EL (cell line): ENCODE data around the gene ABCD1.
"Not testable (repeated sequence)": the region's sequence is repeated elsewhere in the genome, so short reads cannot be mapped to it uniquely, and the experiment has no call there.

ENCODE experiments used
- DNase-seq: peaks from one replicate; pipeline ENCODE4 v3.0.0-alpha.2; 2016

The ABCD1 gene

DNA sequence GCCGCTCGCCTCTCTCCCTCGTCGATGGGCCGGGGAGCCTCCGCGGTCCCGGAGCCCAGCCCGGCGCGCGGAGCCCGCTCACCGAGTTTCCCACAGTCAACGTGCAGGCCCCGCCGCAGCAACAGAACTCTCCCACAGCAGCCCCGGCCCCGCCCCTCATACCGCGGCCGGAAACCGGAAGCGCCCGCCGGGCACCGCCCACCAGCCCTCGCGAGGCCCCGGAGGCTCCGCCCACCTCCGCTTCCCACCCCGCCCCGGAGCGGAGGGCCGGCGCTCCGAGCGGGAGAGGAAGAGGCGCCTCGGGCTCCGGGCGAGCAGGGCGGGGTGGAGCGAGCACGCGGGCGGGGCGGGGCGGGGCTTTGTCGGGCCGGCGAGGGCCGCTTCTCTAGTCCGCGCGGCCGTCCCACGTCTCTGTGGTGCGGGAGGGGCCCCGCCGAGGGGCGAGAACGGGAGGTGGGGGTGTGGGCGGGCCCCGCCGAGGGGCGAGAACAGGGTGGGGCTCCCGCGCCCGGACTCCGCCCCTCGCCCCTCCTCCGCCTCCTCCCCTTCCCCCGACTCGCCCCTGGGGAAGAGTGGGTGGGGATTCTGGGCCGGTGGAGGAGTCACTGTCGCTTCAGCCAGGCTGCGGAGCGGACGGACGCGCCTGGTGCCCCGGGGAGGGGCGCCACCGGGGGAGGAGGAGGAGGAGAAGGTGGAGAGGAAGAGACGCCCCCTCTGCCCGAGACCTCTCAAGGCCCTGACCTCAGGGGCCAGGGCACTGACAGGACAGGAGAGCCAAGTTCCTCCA, at the start of gene ABCD1, which contains the start of gene BCAP31:
Gene ABCD1 (plus strand): TSS at position 605 of the 787 bp plus-strand sequence. CDS start 411 bp downstream, outside the sequence.
Gene BCAP31 (minus strand): TSS at position 136 of the 787 bp plus-strand sequence. CDS start 1,143 bp downstream, outside the sequence.
- DNase-seq: peak; percentile 88

DNA sequence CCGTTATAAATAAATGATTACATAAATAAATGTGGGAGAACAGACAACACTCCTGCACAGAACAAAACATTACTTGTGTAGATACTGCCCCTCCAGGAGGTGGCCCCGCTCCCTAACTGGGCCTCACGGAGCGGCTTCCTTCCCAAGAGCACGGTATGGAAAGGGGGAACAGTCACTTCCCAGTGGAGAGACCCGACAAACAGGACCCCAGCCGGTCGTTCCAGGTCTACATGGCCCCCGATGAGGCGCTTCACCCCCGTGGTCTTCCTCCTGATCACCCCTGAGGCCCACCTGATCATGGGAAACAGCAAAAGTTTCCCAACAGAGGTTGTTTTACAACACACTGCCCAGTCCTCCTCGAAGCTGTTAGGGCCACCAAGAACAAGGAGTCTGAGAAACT, 43.5 kb upstream of the ABCD1 start:
- no peak for DNase-seq

DNA sequence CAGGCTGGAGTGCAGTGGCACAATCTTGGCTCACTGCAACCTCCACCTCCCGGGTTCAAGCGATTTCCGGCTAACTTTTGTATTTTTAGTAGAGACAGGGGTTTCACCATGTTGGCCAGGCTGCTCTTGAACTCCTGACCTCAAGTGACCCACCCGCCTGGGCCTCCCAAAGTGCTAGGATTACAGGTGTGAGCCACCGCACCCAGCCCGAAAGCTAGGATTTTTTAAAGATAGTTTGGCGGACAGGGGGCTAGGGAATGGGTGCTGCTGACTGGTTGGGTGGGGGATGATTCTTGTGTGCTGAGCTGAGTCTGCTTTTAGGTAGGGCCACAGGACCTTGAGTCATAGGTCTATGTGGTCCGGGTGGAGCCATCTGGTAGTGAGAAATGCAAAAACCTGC, 41.2 kb upstream of the ABCD1 start:
- DNase-seq: not testable (repeated sequence)

DNA sequence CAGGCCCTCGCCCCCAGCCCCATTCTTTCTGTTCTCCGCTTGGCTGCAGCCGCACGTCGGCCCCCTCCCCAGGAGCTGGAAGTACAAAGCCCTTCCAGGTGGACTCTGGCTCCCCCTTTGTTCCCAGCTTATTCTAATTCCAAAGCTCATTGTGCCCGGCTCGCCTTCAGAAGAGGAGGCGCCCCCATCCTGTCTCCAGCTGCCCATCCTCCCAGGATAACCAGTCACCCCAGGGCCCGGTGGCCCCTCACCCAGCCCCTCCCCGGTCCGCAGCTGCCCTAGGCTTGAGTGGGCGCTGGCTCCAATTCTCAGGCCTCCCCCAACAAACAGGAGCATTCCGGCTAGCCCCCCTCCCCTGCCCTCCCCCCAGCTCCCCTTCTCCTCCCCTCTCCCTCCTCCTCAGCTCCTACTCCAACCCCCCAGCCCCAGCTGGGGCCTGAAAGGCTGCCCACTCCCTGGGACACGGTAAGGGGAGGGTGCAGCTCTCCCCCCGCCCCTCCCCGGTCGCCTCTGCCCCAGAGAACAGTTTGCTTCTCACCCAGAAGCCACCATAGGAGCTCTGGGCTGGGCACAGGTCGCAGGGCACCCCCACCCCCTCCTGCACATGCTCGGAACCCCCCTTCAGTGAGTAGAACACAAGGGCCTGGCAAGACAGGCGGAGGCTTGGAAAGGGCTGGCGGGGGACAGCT, 40.0 kb upstream of the ABCD1 start:
- no peak for DNase-seq

DNA sequence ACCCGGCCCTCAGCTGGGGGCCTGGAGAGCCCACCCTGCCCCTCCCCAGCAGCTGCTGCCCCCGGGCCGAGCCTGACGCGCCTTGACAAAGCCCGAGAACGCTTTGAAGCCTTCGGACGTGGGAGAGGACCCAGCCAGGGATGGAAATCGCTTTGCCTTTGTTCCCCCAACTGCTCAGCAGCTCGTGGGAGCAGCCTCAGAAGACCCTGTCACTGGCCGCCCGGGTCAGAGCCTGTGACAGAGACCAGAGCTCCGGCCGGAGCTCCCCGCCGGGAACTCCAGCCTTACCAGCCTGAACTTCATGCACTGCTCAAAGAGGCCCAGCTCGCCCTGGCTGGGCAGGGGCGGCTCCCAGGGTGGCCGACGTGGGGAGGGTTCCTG, 39.5 kb upstream of the ABCD1 start:
- DNase-seq: no peak

DNA sequence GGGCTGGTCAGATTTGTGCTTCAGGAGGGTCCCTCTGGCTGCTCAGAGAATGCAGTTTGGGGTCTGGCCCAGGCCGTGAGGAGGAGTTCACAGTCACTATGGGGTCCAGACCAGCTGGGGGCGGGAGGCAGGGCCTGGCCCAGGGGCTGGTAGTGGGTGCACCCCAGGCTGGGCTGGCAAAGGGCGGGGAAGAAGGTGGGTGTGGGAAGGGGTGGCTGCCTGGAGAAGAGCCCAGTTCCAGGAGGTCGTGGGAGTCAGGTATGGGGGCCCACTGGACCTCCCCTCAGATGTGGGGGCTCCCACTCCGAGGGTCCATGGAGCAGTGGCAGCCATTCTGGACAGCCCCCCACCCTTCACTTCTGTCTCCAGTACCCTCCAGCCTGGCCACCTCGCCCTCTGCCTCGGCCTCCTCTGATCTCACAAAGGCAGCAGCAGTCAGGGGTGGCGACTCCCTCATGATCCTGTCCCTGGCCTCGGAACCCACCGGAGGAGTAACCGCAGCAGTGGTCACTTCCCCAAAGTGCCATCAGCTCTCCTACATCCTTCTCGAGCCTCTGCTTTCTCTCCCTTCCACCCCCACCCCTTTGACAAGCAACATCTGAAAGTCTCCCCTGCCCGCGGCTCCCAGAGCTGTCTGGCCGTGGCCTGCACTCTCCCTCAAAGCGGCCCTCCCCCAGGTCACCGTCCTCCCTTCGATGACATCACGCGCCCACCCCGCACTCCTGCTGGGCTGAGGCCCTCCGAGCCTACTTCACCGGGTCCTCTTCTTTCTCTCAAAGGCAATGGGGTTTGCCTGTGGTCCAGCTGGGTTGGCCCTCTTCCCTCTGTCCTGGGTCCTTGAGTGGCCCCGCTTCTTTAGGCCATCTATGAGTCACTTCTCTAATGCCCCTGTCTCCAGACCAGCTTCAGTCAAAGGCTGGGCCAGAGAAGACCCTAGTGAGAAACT, 38.6 kb upstream of the ABCD1 start:
- DNase-seq: no peak

DNA sequence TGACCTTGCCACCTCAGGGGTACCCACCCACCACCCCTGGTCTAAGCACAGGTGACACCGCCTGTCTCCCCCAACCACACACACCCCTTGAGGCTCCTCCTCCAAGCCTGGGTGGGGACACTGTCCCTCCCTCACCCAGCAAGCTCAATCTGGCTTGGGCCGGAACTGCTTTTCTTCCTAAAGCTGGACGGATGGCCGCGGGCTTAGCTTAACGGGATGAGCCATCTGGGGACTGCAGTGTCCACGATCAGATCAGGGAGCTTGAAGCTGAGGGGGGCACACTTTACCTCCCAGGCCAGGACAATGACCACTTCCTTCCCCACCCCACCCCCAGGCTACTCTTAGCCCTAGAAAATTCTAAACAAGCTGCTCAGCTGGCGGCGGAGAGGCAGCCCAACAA, 37.9 kb upstream of the ABCD1 start:
- DNase-seq: no peak

DNA sequence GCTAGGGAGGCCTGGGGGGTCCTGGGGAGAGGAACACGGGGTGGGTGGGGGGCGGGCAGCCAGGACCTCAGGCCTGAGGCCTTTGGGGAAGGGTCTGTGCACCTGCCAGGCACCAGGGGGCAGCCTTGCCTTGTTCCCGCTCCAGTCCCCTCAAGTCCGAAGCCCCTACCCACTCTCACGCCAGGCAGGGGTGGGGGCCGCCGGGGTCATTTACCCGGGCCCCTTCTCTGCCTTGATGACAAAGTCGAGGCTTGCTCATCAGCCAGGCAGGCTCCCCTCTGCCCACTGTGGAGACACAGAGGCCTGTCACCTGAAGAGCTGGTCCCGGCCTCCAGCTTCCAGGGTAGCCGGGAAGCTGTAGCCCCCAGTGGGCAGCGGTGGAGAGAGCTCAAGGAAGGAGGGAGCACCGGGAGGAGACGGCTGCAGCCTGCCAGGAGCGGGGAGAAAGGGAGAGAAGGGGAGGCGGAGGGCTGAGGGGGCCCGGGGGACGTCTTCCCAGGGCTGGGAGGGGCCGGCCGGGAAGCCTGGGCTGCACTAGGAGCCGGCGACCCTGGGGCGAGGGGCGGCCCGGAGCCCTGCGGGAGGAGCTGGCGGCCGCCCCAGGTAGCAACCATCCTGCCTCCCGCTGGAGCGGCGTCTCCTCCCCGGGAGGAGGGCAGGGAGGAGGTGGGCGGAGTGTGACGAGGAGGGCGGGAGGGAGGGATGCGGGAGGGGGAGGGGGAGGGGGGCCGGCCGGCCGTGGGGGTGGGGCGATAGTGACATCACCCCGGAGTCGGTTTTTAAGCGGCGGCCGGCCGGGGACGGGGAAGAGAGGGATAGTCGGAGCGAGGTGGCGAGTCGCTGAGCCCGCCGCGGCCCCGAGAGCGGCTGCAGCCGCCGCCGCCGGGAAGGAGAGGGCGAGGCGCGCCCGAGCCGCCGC, 37.3 kb upstream of the ABCD1 start, which contains the start of gene SLC6A8:
Gene SLC6A8 (plus strand): TSS at position 806 of the 919 bp plus-strand sequence. CDS start 649 bp downstream, outside the sequence.
- DNase-seq: peak; percentile 69

DNA sequence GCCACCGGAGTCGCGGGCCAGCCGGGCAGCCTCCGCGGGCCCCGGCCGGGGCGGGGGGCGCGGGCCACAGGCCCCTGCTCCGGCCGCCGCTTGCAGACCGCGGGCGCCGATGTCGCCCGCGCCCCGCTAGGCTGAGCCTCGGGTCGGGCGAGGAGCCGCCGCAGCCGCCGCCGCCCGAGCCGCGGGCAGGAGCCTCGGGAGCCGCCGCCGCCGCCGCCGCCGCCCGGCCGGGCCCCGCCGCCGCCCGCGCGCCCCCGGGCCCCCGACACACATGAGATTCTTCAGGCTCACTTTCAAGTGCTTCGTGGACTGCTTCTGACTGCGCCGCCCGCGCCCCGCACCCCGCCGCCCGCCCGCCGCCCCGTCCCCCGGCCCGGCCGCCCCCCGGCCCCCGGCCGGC, 36.6 kb upstream of the ABCD1 start:
- no peak for DNase-seq

DNA sequence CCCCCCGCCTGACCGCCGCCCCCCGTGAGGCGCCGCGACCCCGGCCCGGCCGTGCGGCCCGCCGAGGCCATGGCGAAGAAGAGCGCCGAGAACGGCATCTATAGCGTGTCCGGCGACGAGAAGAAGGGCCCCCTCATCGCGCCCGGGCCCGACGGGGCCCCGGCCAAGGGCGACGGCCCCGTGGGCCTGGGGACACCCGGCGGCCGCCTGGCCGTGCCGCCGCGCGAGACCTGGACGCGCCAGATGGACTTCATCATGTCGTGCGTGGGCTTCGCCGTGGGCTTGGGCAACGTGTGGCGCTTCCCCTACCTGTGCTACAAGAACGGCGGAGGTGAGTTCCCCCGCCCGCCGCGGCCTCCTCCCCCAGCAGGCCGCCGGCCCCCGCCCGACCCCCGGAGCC, 36.1 kb upstream of the ABCD1 start:
- no peak for DNase-seq

DNA sequence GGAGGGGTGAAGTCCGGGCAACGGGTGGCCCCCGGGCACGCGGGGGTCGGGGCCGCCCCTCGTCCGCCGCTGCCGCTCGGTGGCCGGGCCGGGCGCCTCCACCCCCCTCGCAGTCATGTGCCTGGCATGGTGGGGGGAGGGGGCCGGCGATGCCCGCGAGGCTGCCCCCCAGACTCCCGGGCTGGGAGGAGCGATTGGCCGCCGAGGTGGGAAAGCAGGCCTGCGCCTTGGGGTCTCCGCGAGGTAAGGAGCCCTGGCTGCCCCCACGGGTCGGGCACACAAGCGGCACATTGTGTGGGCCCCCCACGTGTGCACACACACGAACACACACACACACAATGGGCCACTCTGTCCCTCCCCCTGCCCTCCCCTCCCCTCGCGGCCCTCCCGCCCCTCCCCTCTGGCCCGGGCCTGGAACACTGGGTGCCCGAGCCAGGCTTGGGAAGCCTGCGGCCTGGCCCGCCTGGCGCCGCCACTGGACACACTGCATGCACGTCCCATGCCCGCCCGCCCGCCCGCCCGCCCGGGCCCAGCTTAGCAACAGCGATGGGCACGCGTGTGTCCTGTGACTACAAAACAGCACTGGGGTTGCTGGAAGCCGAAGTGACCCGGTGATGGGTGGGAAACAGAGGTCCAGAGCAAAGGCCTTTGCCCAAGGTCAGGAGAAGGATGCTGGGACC, 35.6 kb upstream of the ABCD1 start:
- peak; percentile 43 for DNase-seq

DNA sequence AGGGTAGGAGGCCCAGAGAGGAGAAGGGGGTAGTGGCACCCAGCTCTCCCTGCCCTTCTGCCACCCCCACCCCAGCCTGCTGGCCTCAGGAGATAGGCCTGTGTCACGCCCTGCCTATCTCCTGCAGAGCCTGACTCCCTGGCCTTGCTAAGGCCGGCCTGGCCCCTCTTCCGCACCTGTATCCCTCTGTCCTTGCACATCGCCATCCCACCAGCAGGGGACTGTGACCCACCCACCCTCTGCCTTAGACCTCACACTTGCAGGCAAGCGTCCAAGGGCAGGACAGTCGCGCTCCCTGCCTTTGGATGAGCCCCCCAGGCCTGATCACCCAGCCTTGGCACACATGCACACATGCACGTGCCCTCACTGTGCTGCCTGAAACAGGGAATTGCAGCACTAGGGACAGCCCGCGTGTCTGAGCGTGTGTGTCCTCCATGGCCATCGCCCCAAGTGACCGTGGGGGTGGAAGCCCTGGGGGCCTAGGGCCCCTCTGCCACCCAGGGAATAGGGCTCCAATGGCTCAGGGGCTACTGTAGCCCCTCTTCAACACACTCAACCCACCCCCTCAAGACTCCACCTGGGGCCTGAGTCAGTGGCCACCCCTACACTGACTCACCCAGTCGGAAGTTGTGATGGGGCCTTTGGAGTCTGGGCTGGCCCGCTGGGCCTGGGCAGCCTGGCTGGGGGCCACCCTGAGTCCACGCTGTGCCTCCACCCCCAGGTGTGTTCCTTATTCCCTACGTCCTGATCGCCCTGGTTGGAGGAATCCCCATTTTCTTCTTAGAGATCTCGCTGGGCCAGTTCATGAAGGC, 34.8 kb upstream of the ABCD1 start:
- peak; percentile 30 for DNase-seq

DNA sequence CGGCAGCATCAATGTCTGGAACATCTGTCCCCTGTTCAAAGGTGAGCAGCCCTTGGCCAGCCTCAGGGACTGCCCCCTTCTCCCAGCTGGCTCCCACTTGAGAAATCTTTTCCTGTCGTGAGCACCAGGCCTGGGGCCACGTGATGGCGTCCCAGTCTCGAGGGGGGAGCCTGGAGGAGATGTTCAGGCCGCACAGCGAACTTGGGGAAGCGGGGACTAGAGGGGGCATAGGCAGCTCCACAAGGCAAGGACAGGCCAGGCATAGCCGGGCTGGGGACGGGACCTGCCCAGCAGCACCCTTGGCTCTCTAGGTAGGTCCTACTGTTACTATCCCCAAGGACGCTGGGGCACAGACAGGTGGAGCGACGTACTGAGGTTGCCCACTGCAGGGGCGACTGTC, 34.2 kb upstream of the ABCD1 start:
- DNase-seq: no peak

DNA sequence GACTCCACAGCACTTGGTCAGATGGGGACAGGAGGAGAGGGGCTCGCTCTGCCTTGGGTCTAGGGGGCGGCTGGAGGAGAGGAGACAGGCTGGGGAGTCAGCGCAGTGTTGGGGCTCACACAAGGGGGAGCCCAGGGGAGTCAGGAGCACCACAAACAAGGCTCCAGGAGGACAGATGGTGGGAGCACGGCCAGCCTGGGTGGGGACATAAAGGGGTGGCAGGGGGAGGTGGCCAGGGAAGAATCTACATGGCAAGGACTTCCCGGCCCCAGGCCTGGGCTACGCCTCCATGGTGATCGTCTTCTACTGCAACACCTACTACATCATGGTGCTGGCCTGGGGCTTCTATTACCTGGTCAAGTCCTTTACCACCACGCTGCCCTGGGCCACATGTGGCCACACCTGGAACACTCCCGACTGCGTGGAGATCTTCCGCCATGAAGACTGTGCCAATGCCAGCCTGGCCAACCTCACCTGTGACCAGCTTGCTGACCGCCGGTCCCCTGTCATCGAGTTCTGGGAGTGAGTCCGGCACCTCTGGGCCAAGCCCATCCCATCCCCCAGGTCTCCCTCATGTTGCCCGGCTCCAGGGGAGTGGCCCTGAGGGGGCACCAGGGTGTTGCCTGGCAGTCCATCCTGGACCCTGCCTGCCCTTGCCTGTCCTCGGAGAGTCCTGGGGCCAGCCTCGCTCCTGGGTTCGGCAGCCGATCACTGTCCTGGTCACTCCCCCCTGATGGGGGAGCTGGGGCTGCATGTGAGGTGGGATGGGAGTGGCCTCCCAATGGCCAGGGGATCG, 33.4 kb upstream of the ABCD1 start:
- DNase-seq: not testable (repeated sequence)

DNA sequence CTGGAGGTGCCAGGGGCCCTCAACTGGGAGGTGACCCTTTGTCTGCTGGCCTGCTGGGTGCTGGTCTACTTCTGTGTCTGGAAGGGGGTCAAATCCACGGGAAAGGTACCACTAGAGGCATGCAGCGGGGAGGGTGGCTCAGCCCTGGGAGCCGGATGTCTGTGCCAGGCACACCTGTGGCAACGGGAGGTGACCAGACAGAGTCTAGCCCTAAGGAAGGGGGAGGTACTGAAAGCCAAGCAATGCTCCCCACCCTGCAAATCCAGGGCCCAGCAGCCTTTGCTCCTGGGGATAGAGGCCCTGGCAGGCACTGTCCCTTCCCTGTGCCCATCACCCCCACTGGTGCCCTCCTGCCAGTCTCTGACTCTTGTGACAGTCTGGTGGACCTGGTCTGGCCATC, 32.7 kb upstream of the ABCD1 start:
- DNase-seq: no peak

DNA sequence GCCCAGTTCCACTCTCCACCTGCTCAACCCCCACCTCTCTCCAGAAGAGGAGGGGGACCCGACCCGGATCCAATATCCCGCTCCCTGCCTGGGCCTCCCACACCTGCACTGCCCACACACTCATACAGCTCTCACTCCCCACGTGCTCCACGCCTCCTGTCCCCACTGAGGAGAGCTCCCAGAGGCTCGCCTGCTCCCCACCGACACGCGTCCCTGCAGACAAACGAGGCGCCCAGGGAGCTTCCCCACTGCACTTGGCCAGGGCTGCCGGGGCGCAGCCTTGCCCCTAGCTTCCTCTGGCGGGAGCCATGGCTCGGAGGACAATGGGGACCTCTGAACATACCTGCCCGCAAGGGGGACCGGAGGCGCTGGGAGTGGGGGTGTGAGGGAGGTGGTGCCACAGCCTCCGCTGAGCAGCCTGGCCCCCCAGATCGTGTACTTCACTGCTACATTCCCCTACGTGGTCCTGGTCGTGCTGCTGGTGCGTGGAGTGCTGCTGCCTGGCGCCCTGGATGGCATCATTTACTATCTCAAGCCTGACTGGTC, 32.0 kb upstream of the ABCD1 start:
- no peak for DNase-seq

DNA sequence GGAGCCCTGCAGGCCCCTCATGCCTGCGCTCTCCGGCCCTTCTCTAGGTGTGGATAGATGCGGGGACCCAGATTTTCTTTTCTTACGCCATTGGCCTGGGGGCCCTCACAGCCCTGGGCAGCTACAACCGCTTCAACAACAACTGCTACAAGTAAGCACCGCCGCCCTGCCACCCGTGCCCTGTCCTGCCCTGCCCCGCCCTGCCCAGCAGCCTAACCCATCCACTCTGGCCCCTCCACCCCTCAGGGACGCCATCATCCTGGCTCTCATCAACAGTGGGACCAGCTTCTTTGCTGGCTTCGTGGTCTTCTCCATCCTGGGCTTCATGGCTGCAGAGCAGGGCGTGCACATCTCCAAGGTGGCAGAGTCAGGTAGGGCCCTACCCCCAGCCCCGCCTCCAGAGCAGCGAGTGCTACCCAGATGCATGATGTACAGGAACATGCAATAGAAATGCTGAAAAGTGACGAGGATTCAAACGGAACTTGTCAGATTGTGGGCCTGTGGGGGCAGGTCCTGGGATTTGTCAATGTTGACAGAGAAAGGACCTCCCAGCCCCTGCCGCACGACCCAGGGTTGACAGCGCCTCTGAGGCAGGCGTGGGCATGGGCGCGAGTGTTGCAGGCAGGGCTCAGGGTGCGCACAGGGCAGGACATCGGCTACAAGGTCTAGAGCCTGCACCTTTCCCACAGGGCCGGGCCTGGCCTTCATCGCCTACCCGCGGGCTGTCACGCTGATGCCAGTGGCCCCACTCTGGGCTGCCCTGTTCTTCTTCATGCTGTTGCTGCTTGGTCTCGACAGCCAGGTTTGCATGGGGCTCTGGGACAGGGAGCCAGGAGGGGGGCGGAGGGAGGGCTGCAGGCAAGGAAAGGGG, 31.2 kb upstream of the ABCD1 start:
- no peak for DNase-seq

DNA sequence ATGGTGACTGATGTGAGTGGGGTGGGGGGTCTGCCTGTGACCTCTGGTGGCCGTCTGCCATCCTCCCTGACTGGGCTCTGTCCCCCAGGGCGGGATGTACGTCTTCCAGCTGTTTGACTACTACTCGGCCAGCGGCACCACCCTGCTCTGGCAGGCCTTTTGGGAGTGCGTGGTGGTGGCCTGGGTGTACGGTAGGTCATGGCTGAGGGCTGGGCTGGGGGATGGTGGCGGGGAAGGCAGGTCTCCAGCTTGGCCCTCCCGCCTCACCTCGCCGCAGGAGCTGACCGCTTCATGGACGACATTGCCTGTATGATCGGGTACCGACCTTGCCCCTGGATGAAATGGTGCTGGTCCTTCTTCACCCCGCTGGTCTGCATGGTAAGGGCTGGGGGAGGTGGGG, 30.4 kb upstream of the ABCD1 start:
- not testable (repeated sequence) for DNase-seq
